H9 (cell line): ENCODE results near the gene ACTL7A. TPM values are rescaled to one million over a fixed set of nuclear protein-coding genes. Genes with fewer than 3 reads are reported as not detected.

Experiments used
- DNase-seq: peaks from one replicate; pipeline ENCODE4 v3.0.0-alpha.2; 2017
- H2AFZ ChIP-seq: one replicate; pipeline ENCODE4 v1.6.1; 2013; ENCODE audit warnings: mild to moderate bottlenecking, low read length, control low read depth, moderate library complexity
- H2AK5ac ChIP-seq: 2 replicates; pipeline ENCODE4 v1.6.1; 2013; ENCODE audit warnings: low read length, control low read depth, mixed read lengths; ENCODE audit not compliant: insufficient read length
- H2BK120ac ChIP-seq: one replicate; pipeline ENCODE4 v1.6.1; 2013; ENCODE audit warnings: low read depth, mild to moderate bottlenecking, low read length, control low read depth, inconsistent platforms; ENCODE audit not compliant: poor library complexity, severe bottlenecking
- H2BK12ac ChIP-seq: 2 replicates; pipeline ENCODE4 v1.6.1; 2013; ENCODE audit warnings: low read length, control low read depth, mixed read lengths, low read depth; ENCODE audit not compliant: insufficient read length
- H2BK15ac ChIP-seq: 2 replicates; pipeline ENCODE4 v1.6.1; 2013; ENCODE audit warnings: low read depth, low read length, control low read depth
- H2BK20ac ChIP-seq: one replicate; pipeline ENCODE4 v1.6.1; 2013; ENCODE audit warnings: low read depth, mild to moderate bottlenecking, low read length, control low read depth, inconsistent platforms; ENCODE audit not compliant: poor library complexity, severe bottlenecking
- H2BK5ac ChIP-seq: 2 replicates; pipeline ENCODE4 v1.6.1; 2013; ENCODE audit warnings: low read length, control low read depth, mixed read lengths; ENCODE audit not compliant: insufficient read length
- H3K14ac ChIP-seq: 2 replicates; pipeline ENCODE4 v1.6.1; 2013; ENCODE audit warnings: low read length, control low read depth; ENCODE audit not compliant: insufficient read depth
- H3K18ac ChIP-seq: 2 replicates; pipeline ENCODE4 v1.6.1; 2013; ENCODE audit warnings: low read depth, mild to moderate bottlenecking, mixed read lengths, low read length, control low read depth; ENCODE audit not compliant: insufficient read length
- H3K23ac ChIP-seq: 2 replicates; pipeline ENCODE4 v1.6.1; 2013; ENCODE audit warnings: low read length, control low read depth, mixed read lengths, low read depth; ENCODE audit not compliant: insufficient read length
- H3K23me2 ChIP-seq: 2 replicates; pipeline ENCODE4 v1.6.1; 2013; ENCODE audit warnings: low read depth, mild to moderate bottlenecking, mixed read lengths, low read length, control low read depth; ENCODE audit not compliant: insufficient read length, poor library complexity, severe bottlenecking
- H3K27ac ChIP-seq: 2 replicates; pipeline ENCODE4 v1.5.1; 2013; ENCODE audit warnings: low read length, control low read depth, mixed read lengths, low read depth; ENCODE audit not compliant: insufficient read length
- H3K27me3 ChIP-seq: 2 replicates; pipeline ENCODE4 v1.6.1; 2013; ENCODE audit warnings: low read length, control low read depth, inconsistent platforms; ENCODE audit not compliant: insufficient read depth
- H3K4ac ChIP-seq: 2 replicates; pipeline ENCODE4 v1.6.1; 2013; ENCODE audit warnings: low read depth, mild to moderate bottlenecking, control low read depth, inconsistent platforms, low read length, moderate library complexity
- H3K4me1 ChIP-seq: 2 replicates; pipeline ENCODE4 v1.6.1; 2013; ENCODE audit warnings: low read length, control low read depth, inconsistent platforms; ENCODE audit not compliant: insufficient read depth
- H3K4me2 ChIP-seq: 2 replicates; pipeline ENCODE4 v1.6.1; 2013; ENCODE audit warnings: low read length, control low read depth, mixed read lengths; ENCODE audit not compliant: insufficient read length, insufficient read depth
- H3K56ac ChIP-seq: 2 replicates; pipeline ENCODE4 v1.6.1; 2013; ENCODE audit warnings: low read depth, mild to moderate bottlenecking, mixed read lengths, low read length, control low read depth; ENCODE audit not compliant: insufficient read length
- H3K79me1 ChIP-seq: 2 replicates; pipeline ENCODE4 v1.6.1; 2013; ENCODE audit warnings: low read depth, mild to moderate bottlenecking, moderate library complexity, low read length, control low read depth, inconsistent platforms; ENCODE audit not compliant: insufficient read depth, poor library complexity, severe bottlenecking
- H3K79me2 ChIP-seq: 2 replicates; pipeline ENCODE4 v1.6.1; 2013; ENCODE audit warnings: low read length, control low read depth, inconsistent platforms; ENCODE audit not compliant: insufficient read depth
- H3K9ac ChIP-seq: 2 replicates; pipeline ENCODE4 v1.6.1; 2013; ENCODE audit warnings: low read length, control low read depth, mixed read lengths; ENCODE audit not compliant: insufficient read length; ENCODE audit errors: extremely low read depth
- H3K9me3 ChIP-seq: one replicate; pipeline ENCODE4 v1.6.1; 2013; ENCODE audit warnings: low read depth, low read length, inconsistent platforms; ENCODE audit not compliant: control insufficient read depth
- H3T11ph ChIP-seq: one replicate; pipeline ENCODE4 v1.6.1; 2013; ENCODE audit warnings: mild to moderate bottlenecking, low read length, control low read depth, inconsistent platforms
- H4K20me1 ChIP-seq: one replicate; pipeline ENCODE4 v1.6.1; 2013; ENCODE audit not compliant: control insufficient read depth, insufficient read length, insufficient read depth
- H4K5ac ChIP-seq: 2 replicates; pipeline ENCODE4 v1.6.1; 2013; ENCODE audit warnings: low read depth, mild to moderate bottlenecking, mixed read lengths, low read length, control low read depth; ENCODE audit not compliant: insufficient read length
- H4K8ac ChIP-seq: replicated peaks from 2 replicates; pipeline ENCODE4 v1.6.1; 2013; ENCODE audit warnings: low read length, control low read depth, mixed read lengths, low read depth; ENCODE audit not compliant: insufficient read length
- H4K91ac ChIP-seq: 2 replicates; pipeline ENCODE4 v1.6.1; 2013; ENCODE audit warnings: low read depth, mild to moderate bottlenecking, moderate library complexity, mixed read lengths, low read length, control low read depth; ENCODE audit not compliant: insufficient read length
- H3K27ac Mint-ChIP-seq, 3 experiments: 2 replicates in 2 of 3; 3 replicates in 1 of 3; pipeline ENCODE4 v1.8.0; 2020 to 2021; ENCODE audit warnings: mixed read lengths in 3 of 3, mild to moderate bottlenecking in 1 of 3, moderate library complexity in 1 of 3
- H3K27me3 Mint-ChIP-seq: 2 replicates; pipeline ENCODE4 v1.8.0; 2021; ENCODE audit warnings: low read depth, mild to moderate bottlenecking, moderate library complexity, mixed read lengths
- H3K36me3 Mint-ChIP-seq, 3 experiments: 2 replicates in 2 of 3; 3 replicates in 1 of 3; pipeline ENCODE4 v1.8.0; 2020 to 2021; ENCODE audit warnings: low read depth in 3 of 3, mixed read lengths in 3 of 3; ENCODE audit not compliant: insufficient read depth in 1 of 3
- H3K4me1 Mint-ChIP-seq, 2 experiments: 2 replicates each; pipeline ENCODE4 v1.8.0; 2020; ENCODE audit warnings: mixed read lengths in 2 of 2
- H3K4me3 Mint-ChIP-seq, 2 experiments: 2 replicates in 1 of 2; 3 replicates in 1 of 2; pipeline ENCODE4 v1.8.0; 2020 to 2021; ENCODE audit warnings: mild to moderate bottlenecking in 2 of 2, mixed read lengths in 2 of 2, moderate library complexity in 1 of 2
- H3K9me3 Mint-ChIP-seq, 2 experiments: 2 replicates in 1 of 2; 3 replicates in 1 of 2; pipeline ENCODE4 v1.8.0; 2020; ENCODE audit warnings: mild to moderate bottlenecking in 2 of 2, mixed read lengths in 2 of 2, moderate library complexity in 1 of 2
- WGBS: extraction: QIAGEN DNeasy Blood & Tissue Kit; methylation state at CpG from one replicate; pipeline ENCODE4 v1.1.7; 2013; ENCODE audit warnings: missing lambda C conversion rate, low lambda C conversion rate, mixed read lengths; ENCODE audit not compliant: insufficient read length; ENCODE audit errors: extremely low coverage; 5-methylcytosine and 5-hydroxymethylcytosine counted together
- total RNA-seq: library from RNA; stranded (reverse); gene quantifications from 2 replicates; pipeline ENCODE4 v1.2.1, GENCODE V29; 2021
- TF ChIP-seq, protein P1 (sequence below): fragments of 200-600 bp; sonication (generic); conservative IDR thresholded peaks from 3 replicates; pipeline ENCODE4 v1.8.0; 2021; ENCODE audit warnings: antibody characterized with exemption, mild to moderate bottlenecking

ACTL7A gene
- total RNA-seq, 1 experiment from 2014 or later: not detected

DNA sequence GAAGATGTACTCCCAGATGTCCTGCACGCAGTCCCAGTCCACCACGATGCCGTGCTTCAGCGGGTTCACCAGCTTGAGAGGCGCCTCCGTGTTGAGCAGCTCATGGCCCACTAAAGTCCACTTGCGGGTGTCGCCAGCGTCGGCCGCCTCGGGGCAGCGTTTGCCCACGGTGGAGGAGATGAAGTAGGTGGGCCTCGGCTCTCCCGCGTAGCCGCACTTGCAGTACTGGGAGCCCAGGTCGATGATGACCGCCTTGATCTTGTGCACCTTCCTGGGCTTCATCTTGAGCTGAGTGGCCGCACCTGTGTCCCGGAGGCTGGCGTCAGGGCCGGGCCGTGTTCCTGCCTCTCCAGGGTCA is 6.6 kb upstream of the ACTL7A start:
- no peaks in the 10 kb centered on the region for H3K4me1 Mint-ChIP-seq
- Histone ChIP-seq H4K5ac (no peak overlapping the region), H3K79me2 (no peaks in the 10 kb centered on the region), H3K4me2 (no peak overlapping the region), H2BK20ac (no peak overlapping the region), H3K14ac (no peak overlapping the region; the same call in 1 of the 2 replicates), H3K56ac (no peak overlapping the region), H4K91ac (no peak overlapping the region), H4K20me1 (no peaks in the 10 kb centered on the region), H3K9me3 (no peaks in the 10 kb centered on the region), H4K8ac (no peak overlapping the region), H3K23ac (no peak overlapping the region), H2BK5ac (no peak overlapping the region), H2AK5ac (no peak overlapping the region), H3K9ac (no peak overlapping the region), H3K27me3 (no peaks in the 10 kb centered on the region), H2BK120ac (no peak overlapping the region), H3K4me1 (no peaks in the 10 kb centered on the region), H3K18ac (no peak overlapping the region), H2AFZ (no peak overlapping the region), H3K4ac (no peak overlapping the region), H3K79me1 (no peaks in the 10 kb centered on the region), H2BK15ac (no peak overlapping the region), H3K23me2 (no peaks in the 10 kb centered on the region), H3T11ph (no peak overlapping the region), H2BK12ac (no peak overlapping the region), H3K27ac (no peak overlapping the region)
- WGBS: no CpG with 5 or more reads among the region's 25 CpGs
- no peaks in the 10 kb centered on the region; the same call in 1 of the 2 replicates for H3K27me3 Mint-ChIP-seq
- TF ChIP-seq, protein P1, sequence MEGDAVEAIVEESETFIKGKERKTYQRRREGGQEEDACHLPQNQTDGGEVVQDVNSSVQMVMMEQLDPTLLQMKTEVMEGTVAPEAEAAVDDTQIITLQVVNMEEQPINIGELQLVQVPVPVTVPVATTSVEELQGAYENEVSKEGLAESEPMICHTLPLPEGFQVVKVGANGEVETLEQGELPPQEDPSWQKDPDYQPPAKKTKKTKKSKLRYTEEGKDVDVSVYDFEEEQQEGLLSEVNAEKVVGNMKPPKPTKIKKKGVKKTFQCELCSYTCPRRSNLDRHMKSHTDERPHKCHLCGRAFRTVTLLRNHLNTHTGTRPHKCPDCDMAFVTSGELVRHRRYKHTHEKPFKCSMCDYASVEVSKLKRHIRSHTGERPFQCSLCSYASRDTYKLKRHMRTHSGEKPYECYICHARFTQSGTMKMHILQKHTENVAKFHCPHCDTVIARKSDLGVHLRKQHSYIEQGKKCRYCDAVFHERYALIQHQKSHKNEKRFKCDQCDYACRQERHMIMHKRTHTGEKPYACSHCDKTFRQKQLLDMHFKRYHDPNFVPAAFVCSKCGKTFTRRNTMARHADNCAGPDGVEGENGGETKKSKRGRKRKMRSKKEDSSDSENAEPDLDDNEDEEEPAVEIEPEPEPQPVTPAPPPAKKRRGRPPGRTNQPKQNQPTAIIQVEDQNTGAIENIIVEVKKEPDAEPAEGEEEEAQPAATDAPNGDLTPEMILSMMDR: no peak
- no peak overlapping the region for H3K27ac Mint-ChIP-seq
- no peaks in the 10 kb centered on the region for H3K36me3 Mint-ChIP-seq
- H3K4me3 Mint-ChIP-seq: no peak overlapping the region
- DNase-seq: no peak
- no peaks in the 10 kb centered on the region for H3K9me3 Mint-ChIP-seq
